ENCODE measurements around the gene CCDC33. TPM values are rescaled to one million over a fixed set of nuclear protein-coding genes. Genes with fewer than 3 reads are reported as not detected.

The CCDC33 gene
- total RNA-seq, 1 experiment from 2014 or later = not detected

GRCh38 chr15:74301583-74302361, 65.6 kb downstream of the CCDC33 start:
- no TSS peak for BruUV-seq (replicated peaks)

More at GRCh38 chr15:74301583-74302361, 65.6 kb downstream of the CCDC33 start:
- no peaks in the 10 kb centered on the region for H3K36me3 ChIP-seq (ENCODE audit: control insufficient read depth, insufficient read depth, low read length)
- no peak overlapping the region for H3K4me3 ChIP-seq (ENCODE audit: low read depth in 2 of 2, low read length in 2 of 2)
- H3K27ac ChIP-seq (ENCODE audit: low read length) = no peak overlapping the region
- TF ChIP-seq REST (IDR thresholded peaks at IDR 0.05; ENCODE audit: insufficient read depth in 1 of 2, low read depth in 2 of 2, low read length in 1 of 2) = no peak
- TF ChIP-seq POLR2AphosphoS5 (IDR thresholded peaks at IDR 0.05; ENCODE audit: low read depth, low read length) = no peak
- no peak for TF ChIP-seq SIN3A (IDR thresholded peaks at IDR 0.05; ENCODE audit: borderline replicate concordance, insufficient read depth, low read depth, low read length)
- no peak for TF ChIP-seq CTCF (IDR thresholded peaks at IDR 0.05)
- TF ChIP-seq TCF7L2 (IDR thresholded peaks at IDR 0.05; ENCODE audit: low read depth, low read length) = no peak
- ATAC-seq (no peak), DNase-seq (ENCODE audit: low read depth, low spot score) (no peak)
- CTCF ChIA-PET = no interaction called here
- in situ Hi-C loops (cut with HindIII; ENCODE audit: low pct_unique_long_range_greater_than_20kb, low sequenced_read_pairs) (no loop called here), intact Hi-C loops (cut with micrococcal nuclease; ENCODE audit: unreplicated experiment) (loop anchor here (2.0 to 5.0 kb wide), 2 partner anchors 104 to 247 kb away; no protein-coding TSS in a partner anchor)
- no peaks in the 10 kb centered on the region for H3K27me3 ChIP-seq (ENCODE audit: control insufficient read depth, insufficient read depth, low read length)
- H3K9me3 ChIP-seq (ENCODE audit: control insufficient read depth, insufficient read depth, low read depth, low read length) = no peaks in the 10 kb centered on the region
- no peaks in the 10 kb centered on the region for H3K4me1 ChIP-seq (ENCODE audit: control insufficient read depth, insufficient read depth, low read length)
- POLR2A ChIA-PET = interaction anchor here (0.5 to 0.7 kb wide), 2 partner anchors 44 to 111 kb away, joined by 5 to 17 read pairs; no protein-coding TSS in a partner anchor

Data from Panc1 (cell line).